GM23338 (cell line): ENCODE measurements around the gene SERPINI1. TPM values are rescaled to one million over a fixed set of nuclear protein-coding genes. Genes with fewer than 3 reads are reported as not detected.

Source experiments
- ATAC-seq: fragments of 200-7000 bp; cut with Tn5 transposase; 3 replicates; pipeline ENCODE4 v1.9.1; 2020
- DNase-seq: peaks from one replicate; pipeline ENCODE4 v3.0.0-alpha.2; 2015; ENCODE audit warnings: low spot score
- H2AFZ ChIP-seq: fragments of 200-600 bp; sonication (generic); 2 replicates; pipeline ENCODE4 v1.8.0; 2016; ENCODE audit warnings: antibody characterized with exemption, mild to moderate bottlenecking, moderate library complexity
- H3F3A ChIP-seq: fragments of 200-600 bp; sonication (generic); replicated peaks from 2 replicates; pipeline ENCODE4 v1.8.0; 2017; ENCODE audit warnings: antibody characterized with exemption, mixed run types, low read depth
- H3K27ac ChIP-seq: fragments of 200-600 bp; sonication (generic); 2 replicates; pipeline ENCODE4 v1.6.1; 2016; ENCODE audit warnings: low read depth
- H3K27me3 ChIP-seq: fragments of 200-600 bp; sonication (generic); 2 replicates; pipeline ENCODE4 v1.8.0; 2016; ENCODE audit warnings: mild to moderate bottlenecking, mixed run types, moderate library complexity; ENCODE audit not compliant: insufficient read depth
- H3K36me3 ChIP-seq: fragments of 200-600 bp; sonication (generic); 2 replicates; pipeline ENCODE4 v1.8.0; 2016; ENCODE audit warnings: mild to moderate bottlenecking; ENCODE audit not compliant: insufficient read depth
- H3K4me1 ChIP-seq: fragments of 200-600 bp; sonication (generic); 2 replicates; pipeline ENCODE4 v1.8.0; 2016; ENCODE audit warnings: mild to moderate bottlenecking, moderate library complexity; ENCODE audit not compliant: insufficient read depth
- H3K4me2 ChIP-seq: fragments of 200-600 bp; sonication (generic); 2 replicates; pipeline ENCODE4 v1.7.1; 2017; ENCODE audit warnings: mixed run types
- H3K4me3 ChIP-seq: fragments of 200-600 bp; sonication (generic); 2 replicates; pipeline ENCODE4 v1.6.1; 2016; ENCODE audit warnings: mixed run types
- H3K79me2 ChIP-seq: fragments of 200-600 bp; sonication (generic); replicated peaks from 2 replicates; pipeline ENCODE4 v1.8.0; 2017; ENCODE audit warnings: mild to moderate bottlenecking; ENCODE audit not compliant: insufficient read depth
- H3K9me2 ChIP-seq: fragments of 200-600 bp; sonication (generic); 2 replicates; pipeline ENCODE4 v1.8.0; 2017; ENCODE audit not compliant: insufficient read depth
- H4K20me1 ChIP-seq: fragments of 200-600 bp; sonication (generic); replicated peaks from 2 replicates; pipeline ENCODE4 v1.8.0; 2017; ENCODE audit warnings: mild to moderate bottlenecking; ENCODE audit not compliant: insufficient read depth
- H3K27ac Mint-ChIP-seq: 2 replicates; pipeline ENCODE4 v1.8.0; 2020; ENCODE audit warnings: inconsistent platforms, mild to moderate bottlenecking, moderate library complexity, mixed read lengths
- H3K27me3 Mint-ChIP-seq: 3 replicates; pipeline ENCODE4 v1.8.0; 2022; ENCODE audit warnings: low read depth, mild to moderate bottlenecking, moderate library complexity, mixed read lengths, inconsistent platforms; ENCODE audit not compliant: insufficient read depth, poor library complexity
- H3K36me3 Mint-ChIP-seq: 3 replicates; pipeline ENCODE4 v1.8.0; 2021; ENCODE audit warnings: low read depth, mild to moderate bottlenecking, inconsistent platforms, moderate library complexity, mixed read lengths
- H3K4me1 Mint-ChIP-seq: 3 replicates; pipeline ENCODE4 v1.8.0; 2020; ENCODE audit warnings: mild to moderate bottlenecking, inconsistent platforms, mixed read lengths
- H3K4me3 Mint-ChIP-seq: 3 replicates; pipeline ENCODE4 v1.8.0; 2021; ENCODE audit warnings: moderate library complexity, mild to moderate bottlenecking, inconsistent platforms, mixed read lengths
- H3K9me3 Mint-ChIP-seq: 3 replicates; pipeline ENCODE4 v1.8.0; 2020; ENCODE audit warnings: moderate library complexity, mild to moderate bottlenecking, inconsistent platforms, mixed read lengths
- CREB1 ChIP-seq: fragments of 250-450 bp; sonication (Bioruptor Pico); IDR thresholded peaks from 2 replicates; pipeline ENCODE4 v1.5.0; 2020; ENCODE audit warnings: low read depth, mild to moderate bottlenecking, moderate library complexity
- EZH2 ChIP-seq: fragments of 200-600 bp; sonication (generic); IDR thresholded peaks from one replicate; pipeline ENCODE4 v1.8.0; 2017; ENCODE audit warnings: antibody characterized with exemption, mild to moderate bottlenecking, low read depth; ENCODE audit not compliant: unreplicated experiment
- EZH2phosphoT487 ChIP-seq: fragments of 200-600 bp; sonication (generic); IDR thresholded peaks from one replicate; pipeline ENCODE4 v1.8.1; 2018; ENCODE audit warnings: antibody characterized with exemption; ENCODE audit not compliant: unreplicated experiment
- JUNB ChIP-seq: IDR thresholded peaks from one replicate; pipeline ENCODE4 v1.6.1; 2016; ENCODE audit warnings: antibody characterized with exemption; ENCODE audit not compliant: unreplicated experiment
- NANOG ChIP-seq: IDR thresholded peaks from 2 replicates; pipeline ENCODE4 v1.6.1; 2016; ENCODE audit warnings: antibody characterized with exemption, borderline replicate concordance
- POLR2AphosphoS5 ChIP-seq: IDR thresholded peaks from 2 replicates; pipeline ENCODE4 v1.6.1; 2016; ENCODE audit warnings: antibody characterized with exemption, low read depth
- STAT1 ChIP-seq: IDR thresholded peaks from one replicate; pipeline ENCODE4 v1.6.1; 2016; ENCODE audit warnings: antibody characterized with exemption; ENCODE audit not compliant: unreplicated experiment
- ZNF114 ChIP-seq: fragments of 250-450 bp; sonication (Bioruptor Pico); IDR thresholded peaks from 2 replicates; pipeline ENCODE4 v1.5.0; 2020; ENCODE audit warnings: mild to moderate bottlenecking, moderate library complexity
- ZNF331 ChIP-seq: fragments of 250-450 bp; sonication (Bioruptor Pico); IDR thresholded peaks from 2 replicates; pipeline ENCODE4 v1.5.0; 2020; ENCODE audit warnings: low read depth, mild to moderate bottlenecking, moderate library complexity
- polyA plus RNA-seq: library from polyadenylated mRNA; unstranded; fragments of >200 nt; fragmentation: Nextera tagmentation; extraction: Ambion mirVana; gene quantifications from 2 replicates; pipeline ENCODE4 v1.2.1, GENCODE V29; 2016
- total RNA-seq: library from RNA; depleted of rRNA; stranded (reverse); fragments of >200 nt; shearing (Covaris generic); gene quantifications from 2 replicates; pipeline ENCODE4 v1.2.3, GENCODE V29; 2014
- TF ChIP-seq, protein P1 (sequence below): IDR thresholded peaks from one replicate; pipeline ENCODE4 v1.6.1; 2018; ENCODE audit warnings: antibody characterized with exemption; ENCODE audit not compliant: unreplicated experiment
- TF ChIP-seq, protein P2 (sequence below): IDR thresholded peaks from 2 replicates; pipeline ENCODE4 v1.6.1; 2016; ENCODE audit warnings: antibody characterized with exemption
- TF ChIP-seq, protein P3 (sequence below): fragments of 250-450 bp; sonication (Bioruptor Pico); IDR thresholded peaks from 2 replicates; pipeline ENCODE4 v1.5.0; 2020; ENCODE audit warnings: mild to moderate bottlenecking, moderate library complexity
- TF ChIP-seq, protein P4 (sequence below), 2 experiments: fragments of 200-600 bp in 1 of 2; sonication (generic) in 1 of 2; conservative IDR thresholded peaks; 2 replicates each; pipeline versions ENCODE4 v1.5.1 to v1.6.1; 2016 to 2017; ENCODE audit warnings: antibody characterized with exemption in 2 of 2, low read depth in 2 of 2, mild to moderate bottlenecking in 2 of 2, moderate library complexity in 1 of 2

The SERPINI1 gene
- total and polyA plus RNA-seq, 2 experiments from 2014 or later: 9.2 to 26.6 TPM

DNA sequence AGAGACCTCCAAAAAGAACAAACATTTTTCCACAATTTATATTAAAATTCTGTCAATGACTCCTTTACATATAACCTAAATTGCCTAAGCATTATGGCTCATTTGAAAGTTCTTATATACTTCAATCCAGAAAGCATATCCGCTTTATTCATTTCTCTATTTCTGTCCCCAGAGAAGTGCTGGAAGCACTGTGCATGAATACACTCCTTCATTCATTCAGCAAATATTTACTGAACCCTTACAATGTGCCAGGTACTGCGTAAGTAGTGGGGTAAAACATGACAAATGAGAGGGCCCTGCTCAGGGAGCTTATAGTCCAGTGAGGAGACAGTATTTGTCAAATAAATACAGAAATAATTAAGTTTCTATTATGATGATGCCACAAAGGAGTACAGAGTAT, 4.1 kb upstream of the SERPINI1 start:
- H3K4me3 Mint-ChIP-seq: no peak overlapping the region; the same call in 1 of the 3 replicates
- no peaks in the 10 kb centered on the region for H3K9me3 Mint-ChIP-seq
- Histone ChIP-seq H3K27ac (no peak overlapping the region), H3K4me3 (peak overlapping the region; percentile 5; the same call in 1 of the 2 replicates), H3F3A (no peaks in the 10 kb centered on the region; the same call in 1 of the 2 replicates), H3K9me2 (no peaks in the 10 kb centered on the region), H3K79me2 (peaks cover 81% of the 10 kb centered on the region), H3K36me3 (no peaks in the 10 kb centered on the region), H4K20me1 (peaks cover 42% of the 10 kb centered on the region), H3K27me3 (no peaks in the 10 kb centered on the region), H3K4me2 (no peak overlapping the region), H3K4me1 (peaks cover 56% of the 10 kb centered on the region), H2AFZ (no peak overlapping the region)
- H3K27me3 Mint-ChIP-seq: no peaks in the 10 kb centered on the region
- DNase-seq (no peak), ATAC-seq (no peak)
- no peak for TF ChIP-seq EZH2
- no peak for TF ChIP-seq ZNF114
- TF ChIP-seq JUNB: no peak
- TF ChIP-seq, protein P1, sequence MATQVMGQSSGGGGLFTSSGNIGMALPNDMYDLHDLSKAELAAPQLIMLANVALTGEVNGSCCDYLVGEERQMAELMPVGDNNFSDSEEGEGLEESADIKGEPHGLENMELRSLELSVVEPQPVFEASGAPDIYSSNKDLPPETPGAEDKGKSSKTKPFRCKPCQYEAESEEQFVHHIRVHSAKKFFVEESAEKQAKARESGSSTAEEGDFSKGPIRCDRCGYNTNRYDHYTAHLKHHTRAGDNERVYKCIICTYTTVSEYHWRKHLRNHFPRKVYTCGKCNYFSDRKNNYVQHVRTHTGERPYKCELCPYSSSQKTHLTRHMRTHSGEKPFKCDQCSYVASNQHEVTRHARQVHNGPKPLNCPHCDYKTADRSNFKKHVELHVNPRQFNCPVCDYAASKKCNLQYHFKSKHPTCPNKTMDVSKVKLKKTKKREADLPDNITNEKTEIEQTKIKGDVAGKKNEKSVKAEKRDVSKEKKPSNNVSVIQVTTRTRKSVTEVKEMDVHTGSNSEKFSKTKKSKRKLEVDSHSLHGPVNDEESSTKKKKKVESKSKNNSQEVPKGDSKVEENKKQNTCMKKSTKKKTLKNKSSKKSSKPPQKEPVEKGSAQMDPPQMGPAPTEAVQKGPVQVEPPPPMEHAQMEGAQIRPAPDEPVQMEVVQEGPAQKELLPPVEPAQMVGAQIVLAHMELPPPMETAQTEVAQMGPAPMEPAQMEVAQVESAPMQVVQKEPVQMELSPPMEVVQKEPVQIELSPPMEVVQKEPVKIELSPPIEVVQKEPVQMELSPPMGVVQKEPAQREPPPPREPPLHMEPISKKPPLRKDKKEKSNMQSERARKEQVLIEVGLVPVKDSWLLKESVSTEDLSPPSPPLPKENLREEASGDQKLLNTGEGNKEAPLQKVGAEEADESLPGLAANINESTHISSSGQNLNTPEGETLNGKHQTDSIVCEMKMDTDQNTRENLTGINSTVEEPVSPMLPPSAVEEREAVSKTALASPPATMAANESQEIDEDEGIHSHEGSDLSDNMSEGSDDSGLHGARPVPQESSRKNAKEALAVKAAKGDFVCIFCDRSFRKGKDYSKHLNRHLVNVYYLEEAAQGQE: no peak
- TF ChIP-seq, protein P2, sequence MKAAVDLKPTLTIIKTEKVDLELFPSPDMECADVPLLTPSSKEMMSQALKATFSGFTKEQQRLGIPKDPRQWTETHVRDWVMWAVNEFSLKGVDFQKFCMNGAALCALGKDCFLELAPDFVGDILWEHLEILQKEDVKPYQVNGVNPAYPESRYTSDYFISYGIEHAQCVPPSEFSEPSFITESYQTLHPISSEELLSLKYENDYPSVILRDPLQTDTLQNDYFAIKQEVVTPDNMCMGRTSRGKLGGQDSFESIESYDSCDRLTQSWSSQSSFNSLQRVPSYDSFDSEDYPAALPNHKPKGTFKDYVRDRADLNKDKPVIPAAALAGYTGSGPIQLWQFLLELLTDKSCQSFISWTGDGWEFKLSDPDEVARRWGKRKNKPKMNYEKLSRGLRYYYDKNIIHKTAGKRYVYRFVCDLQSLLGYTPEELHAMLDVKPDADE: no peak
- no peak for TF ChIP-seq ZNF331 (CRISPR knock-in tag)
- no peak for TF ChIP-seq CREB1 (CRISPR knock-in tag)
- no peak for TF ChIP-seq STAT1
- TF ChIP-seq, protein P3, sequence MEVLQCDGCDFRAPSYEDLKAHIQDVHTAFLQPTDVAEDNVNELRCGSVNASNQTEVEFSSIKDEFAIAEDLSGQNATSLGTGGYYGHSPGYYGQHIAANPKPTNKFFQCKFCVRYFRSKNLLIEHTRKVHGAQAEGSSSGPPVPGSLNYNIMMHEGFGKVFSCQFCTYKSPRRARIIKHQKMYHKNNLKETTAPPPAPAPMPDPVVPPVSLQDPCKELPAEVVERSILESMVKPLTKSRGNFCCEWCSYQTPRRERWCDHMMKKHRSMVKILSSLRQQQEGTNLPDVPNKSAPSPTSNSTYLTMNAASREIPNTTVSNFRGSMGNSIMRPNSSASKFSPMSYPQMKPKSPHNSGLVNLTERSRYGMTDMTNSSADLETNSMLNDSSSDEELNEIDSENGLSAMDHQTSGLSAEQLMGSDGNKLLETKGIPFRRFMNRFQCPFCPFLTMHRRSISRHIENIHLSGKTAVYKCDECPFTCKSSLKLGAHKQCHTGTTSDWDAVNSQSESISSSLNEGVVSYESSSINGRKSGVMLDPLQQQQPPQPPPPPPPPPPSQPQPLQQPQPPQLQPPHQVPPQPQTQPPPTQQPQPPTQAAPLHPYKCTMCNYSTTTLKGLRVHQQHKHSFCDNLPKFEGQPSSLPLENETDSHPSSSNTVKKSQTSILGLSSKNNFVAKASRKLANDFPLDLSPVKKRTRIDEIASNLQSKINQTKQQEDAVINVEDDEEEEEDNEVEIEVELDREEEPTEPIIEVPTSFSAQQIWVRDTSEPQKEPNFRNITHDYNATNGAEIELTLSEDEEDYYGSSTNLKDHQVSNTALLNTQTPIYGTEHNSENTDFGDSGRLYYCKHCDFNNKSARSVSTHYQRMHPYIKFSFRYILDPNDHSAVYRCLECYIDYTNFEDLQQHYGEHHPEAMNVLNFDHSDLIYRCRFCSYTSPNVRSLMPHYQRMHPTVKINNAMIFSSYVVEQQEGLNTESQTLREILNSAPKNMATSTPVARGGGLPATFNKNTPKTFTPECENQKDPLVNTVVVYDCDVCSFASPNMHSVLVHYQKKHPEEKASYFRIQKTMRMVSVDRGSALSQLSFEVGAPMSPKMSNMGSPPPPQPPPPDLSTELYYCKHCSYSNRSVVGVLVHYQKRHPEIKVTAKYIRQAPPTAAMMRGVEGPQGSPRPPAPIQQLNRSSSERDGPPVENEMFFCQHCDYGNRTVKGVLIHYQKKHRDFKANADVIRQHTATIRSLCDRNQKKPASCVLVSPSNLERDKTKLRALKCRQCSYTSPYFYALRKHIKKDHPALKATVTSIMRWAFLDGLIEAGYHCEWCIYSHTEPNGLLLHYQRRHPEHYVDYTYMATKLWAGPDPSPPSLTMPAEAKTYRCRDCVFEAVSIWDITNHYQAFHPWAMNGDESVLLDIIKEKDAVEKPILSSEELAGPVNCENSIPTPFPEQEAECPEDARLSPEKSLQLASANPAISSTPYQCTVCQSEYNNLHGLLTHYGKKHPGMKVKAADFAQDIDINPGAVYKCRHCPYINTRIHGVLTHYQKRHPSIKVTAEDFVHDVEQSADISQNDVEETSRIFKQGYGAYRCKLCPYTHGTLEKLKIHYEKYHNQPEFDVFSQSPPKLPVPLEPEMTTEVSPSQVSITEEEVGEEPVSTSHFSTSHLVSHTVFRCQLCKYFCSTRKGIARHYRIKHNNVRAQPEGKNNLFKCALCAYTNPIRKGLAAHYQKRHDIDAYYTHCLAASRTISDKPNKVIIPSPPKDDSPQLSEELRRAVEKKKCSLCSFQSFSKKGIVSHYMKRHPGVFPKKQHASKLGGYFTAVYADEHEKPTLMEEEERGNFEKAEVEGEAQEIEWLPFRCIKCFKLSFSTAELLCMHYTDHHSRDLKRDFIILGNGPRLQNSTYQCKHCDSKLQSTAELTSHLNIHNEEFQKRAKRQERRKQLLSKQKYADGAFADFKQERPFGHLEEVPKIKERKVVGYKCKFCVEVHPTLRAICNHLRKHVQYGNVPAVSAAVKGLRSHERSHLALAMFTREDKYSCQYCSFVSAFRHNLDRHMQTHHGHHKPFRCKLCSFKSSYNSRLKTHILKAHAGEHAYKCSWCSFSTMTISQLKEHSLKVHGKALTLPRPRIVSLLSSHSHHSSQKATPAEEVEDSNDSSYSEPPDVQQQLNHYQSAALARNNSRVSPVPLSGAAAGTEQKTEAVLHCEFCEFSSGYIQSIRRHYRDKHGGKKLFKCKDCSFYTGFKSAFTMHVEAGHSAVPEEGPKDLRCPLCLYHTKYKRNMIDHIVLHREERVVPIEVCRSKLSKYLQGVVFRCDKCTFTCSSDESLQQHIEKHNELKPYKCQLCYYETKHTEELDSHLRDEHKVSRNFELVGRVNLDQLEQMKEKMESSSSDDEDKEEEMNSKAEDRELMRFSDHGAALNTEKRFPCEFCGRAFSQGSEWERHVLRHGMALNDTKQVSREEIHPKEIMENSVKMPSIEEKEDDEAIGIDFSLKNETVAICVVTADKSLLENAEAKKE (CRISPR knock-in tag): no peak
- TF ChIP-seq EZH2phosphoT487: no peak
- TF ChIP-seq, protein P4, sequence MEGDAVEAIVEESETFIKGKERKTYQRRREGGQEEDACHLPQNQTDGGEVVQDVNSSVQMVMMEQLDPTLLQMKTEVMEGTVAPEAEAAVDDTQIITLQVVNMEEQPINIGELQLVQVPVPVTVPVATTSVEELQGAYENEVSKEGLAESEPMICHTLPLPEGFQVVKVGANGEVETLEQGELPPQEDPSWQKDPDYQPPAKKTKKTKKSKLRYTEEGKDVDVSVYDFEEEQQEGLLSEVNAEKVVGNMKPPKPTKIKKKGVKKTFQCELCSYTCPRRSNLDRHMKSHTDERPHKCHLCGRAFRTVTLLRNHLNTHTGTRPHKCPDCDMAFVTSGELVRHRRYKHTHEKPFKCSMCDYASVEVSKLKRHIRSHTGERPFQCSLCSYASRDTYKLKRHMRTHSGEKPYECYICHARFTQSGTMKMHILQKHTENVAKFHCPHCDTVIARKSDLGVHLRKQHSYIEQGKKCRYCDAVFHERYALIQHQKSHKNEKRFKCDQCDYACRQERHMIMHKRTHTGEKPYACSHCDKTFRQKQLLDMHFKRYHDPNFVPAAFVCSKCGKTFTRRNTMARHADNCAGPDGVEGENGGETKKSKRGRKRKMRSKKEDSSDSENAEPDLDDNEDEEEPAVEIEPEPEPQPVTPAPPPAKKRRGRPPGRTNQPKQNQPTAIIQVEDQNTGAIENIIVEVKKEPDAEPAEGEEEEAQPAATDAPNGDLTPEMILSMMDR (conservative IDR thresholded peaks at IDR 0.05; ENCODE audit: low read depth in 2 of 2): no peak
- no peak for TF ChIP-seq NANOG
- no peak for TF ChIP-seq POLR2AphosphoS5
- H3K4me1 Mint-ChIP-seq: peaks cover 45% of the 10 kb centered on the region
- no peak overlapping the region for H3K27ac Mint-ChIP-seq
- no peaks in the 10 kb centered on the region for H3K36me3 Mint-ChIP-seq
